Central memory CD4-positive, alpha-beta T cell (primary cell): ENCODE measurements around the gene GABPB1.
A peak's percentile ranks its signal among the peaks of the same experiment; 100 is the strongest.
"Not testable (repeated sequence)": the region's sequence is repeated elsewhere in the genome, so short reads cannot be mapped to it uniquely, and the experiment has no call there.

Source experiments
- DNase-seq: peaks from one replicate; pipeline ENCODE4 v3.0.0; 2022
- total RNA-seq, 3 experiments: gene quantifications; one replicate each; lab custom pipeline; 2026; lab: John Stamatoyannopoulos, UW

Gene GABPB1
- 25.1 to 110 (median 31.2) reads per million in 3 experiments for total RNA-seq

DNA sequence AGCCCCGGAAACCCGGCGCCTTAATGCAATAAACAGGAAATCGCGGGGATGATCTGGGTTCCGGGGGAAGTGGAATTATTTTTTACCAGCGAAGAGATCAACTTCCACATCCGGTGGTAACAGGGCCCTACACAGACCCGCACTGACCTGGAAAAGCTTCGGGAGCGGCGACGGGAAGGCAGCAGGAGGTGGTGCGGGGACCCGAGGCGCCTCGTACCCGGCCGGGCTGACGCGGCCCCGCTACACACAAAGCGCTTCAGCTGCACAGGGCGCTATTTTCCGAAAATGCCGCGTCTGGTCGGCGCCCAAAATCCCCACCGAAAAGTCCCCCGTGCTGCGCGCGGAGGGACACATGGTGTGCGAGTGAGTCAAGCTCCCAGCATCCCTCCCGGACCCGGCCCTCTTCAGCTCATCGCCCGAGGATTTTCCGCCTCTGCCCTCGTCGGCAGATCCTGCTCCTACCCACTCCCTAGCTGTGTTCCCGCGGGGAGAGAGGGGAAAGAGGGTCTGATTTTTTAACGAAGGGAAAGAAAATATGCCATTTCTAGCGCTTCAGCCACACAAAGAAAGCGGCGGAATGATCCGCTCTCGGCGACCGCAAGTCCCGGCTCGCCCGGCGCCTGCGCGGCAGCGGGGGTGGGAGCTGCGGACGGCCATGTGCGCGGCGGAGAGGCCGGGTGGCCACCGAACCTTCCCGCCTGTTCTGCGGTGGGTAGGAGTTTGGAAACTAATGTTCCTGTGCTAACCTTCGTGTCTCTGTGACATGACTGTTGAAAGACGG is at the start of gene GABPB1:
TSS of gene GABPB1 (minus strand) at position 361 of the 781 bp plus-strand sequence. CDS start 45,400 bp downstream, outside the sequence.
- DNase-seq, result peak; percentile 90

DNA sequence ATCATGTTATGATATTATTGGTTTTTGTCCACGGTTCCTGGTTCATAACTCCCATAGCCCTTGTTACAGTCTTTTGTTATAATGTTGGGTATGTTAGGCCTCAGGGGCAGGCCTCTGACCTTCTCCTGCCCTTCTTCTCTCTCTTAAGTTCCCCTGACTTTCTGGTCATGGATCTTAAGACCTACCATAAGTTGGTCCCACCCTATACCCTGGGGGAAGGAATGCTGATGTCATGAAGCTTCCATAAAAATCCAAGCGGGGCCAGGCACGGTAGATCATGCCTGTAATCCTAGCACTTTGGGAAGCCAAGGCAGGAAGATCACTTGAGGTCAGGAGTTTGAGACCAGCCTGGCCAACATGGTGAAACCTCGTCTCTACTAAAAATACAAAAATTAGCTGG is 36.6 kb upstream of the GABPB1 start:
- DNase-seq, result not testable (repeated sequence)

GRCh38 chr15:50390554-50391264 is 35.7 kb upstream of the GABPB1 start:
- no peak for DNase-seq

GRCh38 chr15:50382408-50382807 is 27.4 kb upstream of the GABPB1 start:
- not testable (repeated sequence) for DNase-seq

GRCh38 chr15:50381438-50381837 is 26.4 kb upstream of the GABPB1 start:
- DNase-seq, result no peak

DNA sequence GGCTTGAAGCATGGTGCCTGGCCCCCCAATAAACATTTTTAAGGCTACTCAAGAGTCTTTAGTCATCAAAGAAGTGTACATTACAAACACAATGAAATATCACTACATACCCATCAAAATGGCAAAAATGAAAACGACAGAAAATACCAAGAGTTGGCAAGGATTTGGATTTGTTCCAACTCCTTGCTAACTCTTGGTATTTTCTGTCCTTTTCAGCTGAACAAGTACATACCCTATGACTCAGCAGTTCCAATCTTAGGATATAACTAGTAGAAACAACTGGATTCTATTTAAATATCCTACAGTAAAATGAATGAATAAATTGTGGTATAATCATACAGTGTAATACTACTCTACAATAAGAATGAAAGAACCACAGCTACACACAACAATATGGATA is 25.1 kb upstream of the GABPB1 start:
- DNase-seq, result no peak

- DNase-seq, result not testable (repeated sequence)
Measured at GRCh38 chr15:50379413-50379812, 24.4 kb upstream of the GABPB1 start.

DNA sequence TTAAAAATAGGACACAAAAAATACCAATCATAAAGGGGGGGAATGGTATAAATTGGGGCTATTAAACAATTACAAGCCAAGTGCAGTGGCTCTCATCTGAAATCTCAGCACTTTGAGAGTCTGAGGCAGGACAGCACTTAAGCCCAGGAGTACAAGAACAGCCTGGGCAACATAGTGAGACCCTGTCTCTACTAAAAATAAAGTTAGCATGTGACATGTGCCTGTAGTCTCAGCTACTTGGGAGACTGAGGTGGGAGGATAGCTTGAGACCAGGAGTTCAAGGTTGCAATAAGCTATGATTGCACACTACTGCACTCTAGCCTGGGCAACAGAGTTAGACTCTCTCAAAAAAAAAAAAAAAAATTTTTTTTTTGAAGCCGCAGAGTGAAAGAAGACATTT is 23.8 kb upstream of the GABPB1 start:
- no peak for DNase-seq

- DNase-seq, result no peak
Measured at GRCh38 chr15:50377867-50378751, 23.1 kb upstream of the GABPB1 start.

DNA sequence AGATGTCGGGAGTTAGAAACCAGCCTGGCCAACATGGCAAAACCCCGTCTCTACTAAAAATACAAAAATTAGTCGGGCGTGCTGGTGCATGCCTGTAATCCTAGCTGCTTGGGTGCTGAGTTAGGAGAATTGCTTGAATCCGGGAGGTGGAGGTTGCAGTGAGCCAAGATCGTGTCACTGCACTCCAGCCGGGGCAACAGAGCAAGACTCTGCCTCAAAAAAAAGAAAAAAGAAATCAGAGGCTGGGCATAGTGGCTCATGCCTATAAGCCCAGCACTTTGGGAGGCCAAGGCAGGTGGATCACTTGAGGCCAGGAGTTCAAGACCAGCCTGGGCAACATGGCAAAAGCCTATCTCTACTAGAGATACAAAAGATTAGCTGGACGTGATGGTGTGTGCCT is 14.6 kb upstream of the GABPB1 start:
- not testable (repeated sequence) for DNase-seq

GRCh38 chr15:50365971-50366370 is 11.0 kb upstream of the GABPB1 start:
- DNase-seq, result no peak

DNA sequence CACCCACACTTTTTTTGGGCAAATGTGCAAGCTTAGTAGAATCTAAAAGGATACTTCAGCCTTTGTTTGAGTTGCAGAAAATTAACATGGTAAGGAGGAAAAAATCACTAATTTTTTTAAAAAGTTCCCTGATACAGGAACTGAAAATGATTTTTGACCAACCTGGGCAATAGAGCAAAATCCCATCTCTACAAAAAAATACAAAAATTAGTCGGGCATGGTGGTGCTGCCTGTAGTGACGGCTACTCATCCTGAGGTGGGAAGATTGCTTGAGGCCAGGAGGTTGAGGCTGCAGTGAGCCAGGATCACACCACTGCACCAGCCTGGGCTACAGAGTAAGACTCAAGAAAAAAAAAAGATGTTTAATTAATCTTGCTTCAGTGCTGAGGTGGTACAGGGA is 10.6 kb upstream of the GABPB1 start:
- DNase-seq, result no peak

- no peak for DNase-seq
Measured at GRCh38 chr15:50363612-50364011, 8.6 kb upstream of the GABPB1 start.

- no peak for DNase-seq
Measured at GRCh38 chr15:50361756-50362155, 6.8 kb upstream of the GABPB1 start.

DNA sequence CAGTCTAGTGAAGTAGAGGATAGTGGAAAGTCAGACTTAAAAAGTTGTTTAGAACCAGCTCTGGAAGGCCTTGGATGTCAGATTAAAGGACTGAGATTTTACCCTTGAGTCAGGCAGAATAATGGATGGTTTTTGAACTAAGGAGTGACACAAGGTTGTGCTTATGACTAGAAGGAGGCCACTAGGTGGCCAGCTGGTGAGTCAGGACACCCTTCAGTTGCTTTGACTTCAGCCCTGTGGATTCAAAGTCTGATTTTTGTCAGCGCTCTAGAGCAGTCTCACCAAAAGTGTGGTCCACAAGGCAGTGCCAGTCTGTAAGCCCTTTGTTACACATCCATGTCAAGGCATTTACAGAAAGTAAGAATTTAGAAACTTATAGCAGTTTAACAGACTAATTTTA is 3.8 kb upstream of the GABPB1 start:
- no peak for DNase-seq

DNA sequence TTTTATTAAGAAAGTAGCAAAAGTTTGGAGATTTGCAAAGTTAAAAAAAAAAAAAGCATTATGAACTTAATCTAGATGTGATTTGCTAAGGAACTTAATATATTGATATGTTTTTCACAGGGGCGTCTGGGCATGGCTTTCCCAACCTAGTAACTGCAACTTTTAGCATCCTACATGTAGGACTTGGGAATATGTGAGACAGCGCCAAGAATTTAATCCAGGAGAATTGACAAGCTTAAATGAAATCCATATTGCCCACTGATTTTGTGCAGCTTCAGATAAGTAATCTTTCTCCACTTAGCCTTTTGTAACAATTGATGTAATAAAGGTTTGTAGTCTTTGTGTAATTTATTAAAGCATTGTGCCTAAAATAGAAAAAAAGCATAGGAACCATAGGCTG is 982 bp upstream of the GABPB1 start:
- DNase-seq, result no peak

DNA sequence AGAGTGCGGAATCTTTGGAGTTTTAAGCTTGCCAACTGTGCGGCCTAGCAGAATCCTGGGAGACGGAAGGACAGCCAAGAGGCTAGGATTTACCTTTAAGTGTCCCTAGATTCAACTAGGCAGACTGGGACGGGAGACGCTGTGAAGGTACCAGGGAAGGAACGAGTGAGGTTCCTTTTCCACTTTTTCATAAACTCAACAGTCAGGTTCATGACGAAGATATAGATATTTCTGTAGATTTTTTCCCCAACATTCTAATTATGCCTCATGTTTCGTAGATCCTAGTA is 564 bp upstream of the GABPB1 start:
- no peak for DNase-seq

DNA sequence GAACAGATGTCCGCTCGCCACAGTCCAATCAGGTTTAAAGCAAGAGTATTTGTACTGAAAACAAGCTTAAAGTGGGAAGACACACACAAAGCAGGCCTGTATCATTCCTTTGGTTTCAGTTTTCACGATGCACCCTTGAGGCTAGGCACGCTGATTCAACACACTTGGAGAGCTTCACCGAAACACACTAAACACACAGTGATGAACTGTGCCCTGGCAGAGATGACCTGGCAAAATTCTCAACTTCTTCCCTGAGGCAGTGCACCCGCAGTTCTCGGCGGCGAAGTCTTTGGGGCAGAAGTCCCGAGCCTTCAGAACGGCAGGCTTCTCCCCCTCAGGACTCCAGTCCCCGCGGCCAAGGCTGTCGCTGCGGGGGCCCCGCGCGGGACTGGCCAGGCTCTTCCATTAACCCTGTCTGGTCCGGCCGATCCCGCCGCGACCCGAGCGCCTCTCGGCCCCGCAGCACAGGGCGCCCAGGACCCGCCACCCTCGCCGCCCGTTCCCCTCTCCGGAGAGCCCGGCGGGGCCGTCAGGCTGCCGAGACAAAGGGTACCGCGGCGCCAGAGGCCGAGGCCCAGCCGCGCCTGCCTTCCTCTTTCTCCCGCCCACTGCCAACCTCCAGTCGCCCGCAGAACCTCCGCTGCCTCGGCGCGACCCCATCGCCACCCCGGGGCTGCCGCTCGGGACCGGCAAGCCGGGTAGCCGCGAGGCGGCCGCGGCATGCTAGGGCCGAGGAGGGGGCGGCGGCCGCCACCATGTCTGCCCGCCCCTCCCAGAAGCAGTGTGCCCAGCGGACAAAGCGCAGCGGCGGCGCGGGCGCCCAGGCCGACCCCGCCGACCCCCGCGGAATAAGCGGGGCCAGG is 792 bp downstream of the GABPB1 start:
- peak; percentile 67 for DNase-seq

- peak; percentile 82 for DNase-seq
Measured at GRCh38 chr15:50353251-50353974, 1.6 kb downstream of the GABPB1 start.

- no peak for DNase-seq
Measured at GRCh38 chr15:50350621-50351020, 4.4 kb downstream of the GABPB1 start.

DNA sequence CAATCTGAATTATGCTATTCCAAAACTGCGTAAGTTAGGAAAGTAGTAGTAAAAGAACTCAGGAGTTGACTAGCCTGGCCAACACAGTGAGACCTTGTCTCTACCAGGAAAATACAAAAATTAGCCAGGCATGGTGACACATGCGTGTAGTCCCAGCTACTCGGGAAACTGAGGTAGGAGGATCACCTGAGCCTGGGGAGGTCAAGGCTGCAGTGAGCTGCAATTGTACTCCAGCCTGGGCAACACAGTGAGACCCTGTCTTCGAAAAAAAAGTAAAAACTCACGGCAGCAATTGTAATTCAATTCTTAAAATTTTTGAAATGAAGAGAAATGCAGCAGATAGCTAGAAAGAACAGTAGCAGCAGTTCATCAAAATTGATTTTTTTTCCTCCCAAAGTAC is 9.7 kb downstream of the GABPB1 start:
- no peak for DNase-seq

DNA sequence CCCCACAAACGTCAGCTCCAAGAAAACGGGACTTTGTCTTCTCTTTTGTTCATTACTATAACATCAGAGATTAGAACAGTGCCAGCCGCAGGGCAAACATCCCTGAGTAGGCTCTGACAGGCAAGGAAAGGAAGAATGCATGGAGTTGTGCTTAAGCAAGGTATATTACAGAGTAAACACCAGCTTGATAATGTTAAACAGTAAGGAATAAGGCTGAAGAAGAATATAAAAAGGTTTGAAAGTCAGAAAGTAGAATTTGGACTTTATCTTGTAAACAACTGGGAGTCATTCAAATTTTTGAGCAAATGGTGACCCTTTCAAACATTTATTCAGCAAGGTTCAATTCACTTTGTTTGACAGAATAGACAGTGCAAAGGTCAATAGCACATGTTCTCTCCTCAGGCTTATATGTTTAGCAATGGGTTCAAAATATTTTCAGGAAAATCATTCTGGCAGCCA is 11.0 kb downstream of the GABPB1 start:
- no peak for DNase-seq
